NCI-H2227 (cell line): Measurements from ENCODE around the gene FZR1.
"Not testable (repeated sequence)": the region's sequence is repeated elsewhere in the genome, so short reads cannot be mapped to it uniquely, and the experiment has no call there.

Experiments used
- DNase-seq: peaks from one replicate; lab custom pipeline; 2025; ENCODE audit not compliant: unreplicated experiment; lab: John Stamatoyannopoulos, UW

FZR1 gene

DNA sequence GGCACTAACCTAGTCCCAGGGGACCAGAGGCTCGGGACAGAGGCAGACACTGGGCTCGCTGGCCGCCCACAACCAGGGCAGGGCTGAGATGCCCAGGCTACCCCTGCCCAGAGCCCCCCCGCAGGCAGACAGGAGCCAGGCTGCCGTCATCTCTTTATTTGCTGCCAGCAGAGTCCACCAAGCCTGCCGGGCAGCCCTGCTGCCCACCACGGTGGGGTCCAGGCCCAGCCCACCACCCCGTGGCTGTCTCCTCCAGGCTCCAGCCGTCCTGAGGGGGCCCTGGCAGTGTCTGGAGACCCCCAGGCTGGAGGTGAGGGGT lies 37.9 kb downstream of the FZR1 start:
- no peak for DNase-seq

DNA sequence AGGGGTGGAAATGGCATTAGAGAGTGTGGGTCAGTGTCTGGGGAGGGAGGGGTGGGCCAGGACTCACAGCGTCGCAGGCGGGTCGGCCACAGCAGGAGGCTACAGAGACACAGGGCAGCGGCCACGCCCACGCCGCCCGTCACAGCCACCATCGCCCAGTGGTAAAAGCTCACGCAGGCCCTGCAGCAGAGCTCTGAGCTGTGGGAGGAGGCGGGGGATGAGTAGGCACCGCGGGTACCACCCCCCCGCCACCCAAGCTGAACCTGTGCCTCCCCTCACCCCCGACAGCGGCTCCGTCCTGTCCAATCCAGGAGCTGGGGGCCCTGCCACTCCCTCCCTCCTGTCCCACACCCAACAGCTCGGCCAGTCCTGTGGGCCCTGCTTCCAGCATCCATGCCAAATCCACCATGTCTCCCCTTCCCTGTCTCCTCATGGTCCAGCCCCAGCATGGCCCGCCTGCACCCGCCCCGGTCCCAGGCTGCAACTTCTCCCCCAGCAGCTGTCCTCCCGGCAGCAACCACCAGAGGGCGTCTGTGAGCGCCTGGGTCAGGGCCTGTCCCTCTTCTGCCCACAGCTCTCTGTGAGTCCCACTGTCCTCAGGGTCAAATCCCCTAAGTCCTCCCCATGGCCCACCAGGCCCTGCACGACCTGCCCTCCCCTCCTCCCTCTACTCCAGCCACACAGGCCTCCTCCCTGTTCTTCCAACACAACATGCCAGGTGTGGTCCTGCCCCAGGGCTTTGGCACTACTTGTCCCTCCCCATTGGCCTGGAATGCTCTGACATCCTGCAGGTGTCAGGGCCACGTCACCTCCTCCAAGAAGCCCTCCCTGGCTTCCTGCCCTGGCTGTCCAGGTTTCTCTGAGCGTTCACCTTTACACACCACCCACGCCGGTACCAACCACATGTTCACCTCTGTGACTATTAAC lies 38.9 kb downstream of the FZR1 start:
- DNase-seq = peak; percentile 77

DNA sequence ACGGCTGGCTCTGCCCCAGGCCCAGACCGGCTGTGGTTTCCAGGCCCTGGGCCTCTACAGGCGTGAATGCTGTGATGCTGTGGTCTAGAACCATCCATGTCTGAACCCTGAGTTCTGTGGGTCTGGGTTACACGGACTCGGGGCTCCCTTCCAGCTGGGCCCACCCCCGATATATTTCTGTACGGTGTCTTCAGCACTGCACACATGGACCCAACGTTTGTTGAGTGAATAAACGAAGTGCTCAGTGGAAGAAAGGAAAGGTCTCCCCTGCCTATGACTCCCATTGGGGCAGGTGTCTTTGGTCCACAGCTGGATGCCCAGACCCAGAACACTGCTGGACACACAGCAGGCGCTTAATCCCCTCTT lies 39.5 kb downstream of the FZR1 start:
- no peak for DNase-seq

DNA sequence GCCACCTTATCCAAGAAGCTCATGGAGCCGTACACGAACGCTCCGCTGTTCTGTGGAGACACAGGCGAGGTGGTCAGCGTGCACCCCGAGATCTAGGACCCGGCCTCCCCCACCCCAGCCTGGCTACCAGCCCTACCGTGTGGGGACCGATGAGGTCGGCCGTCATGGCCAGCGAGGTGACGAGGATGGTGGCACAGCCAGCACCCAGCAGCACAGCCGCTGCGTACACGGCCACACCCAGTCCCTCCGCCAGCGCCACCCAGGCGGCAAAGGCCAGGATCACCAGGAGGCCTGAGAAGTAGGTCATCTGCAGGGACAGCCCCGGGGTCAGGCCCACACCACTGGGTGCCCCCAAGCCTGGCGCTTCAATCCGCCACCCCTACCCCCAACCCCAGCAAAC lies 40.0 kb downstream of the FZR1 start:
- DNase-seq = no peak

DNA sequence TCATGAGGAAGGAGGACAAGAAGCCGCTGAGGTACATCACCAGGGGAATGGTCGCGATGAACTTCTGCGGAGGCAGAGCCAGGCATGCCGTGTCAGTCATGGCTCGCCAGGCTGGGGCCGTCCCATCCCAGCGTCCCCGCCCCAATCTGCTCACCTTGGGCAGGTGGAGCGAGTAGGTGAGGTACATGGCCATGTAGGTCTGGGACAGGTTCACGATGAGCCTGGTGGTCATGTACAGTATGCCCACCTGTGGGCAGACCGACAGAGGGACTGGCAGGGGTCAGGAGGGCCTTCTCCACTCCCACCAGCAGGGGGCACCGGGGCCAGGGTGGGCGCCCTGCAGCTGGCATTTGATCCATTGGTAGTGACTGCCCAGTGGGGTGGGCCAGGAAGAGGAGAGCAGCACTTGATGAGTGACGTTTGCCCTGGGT lies 41.2 kb downstream of the FZR1 start:
- no peak for DNase-seq

DNA sequence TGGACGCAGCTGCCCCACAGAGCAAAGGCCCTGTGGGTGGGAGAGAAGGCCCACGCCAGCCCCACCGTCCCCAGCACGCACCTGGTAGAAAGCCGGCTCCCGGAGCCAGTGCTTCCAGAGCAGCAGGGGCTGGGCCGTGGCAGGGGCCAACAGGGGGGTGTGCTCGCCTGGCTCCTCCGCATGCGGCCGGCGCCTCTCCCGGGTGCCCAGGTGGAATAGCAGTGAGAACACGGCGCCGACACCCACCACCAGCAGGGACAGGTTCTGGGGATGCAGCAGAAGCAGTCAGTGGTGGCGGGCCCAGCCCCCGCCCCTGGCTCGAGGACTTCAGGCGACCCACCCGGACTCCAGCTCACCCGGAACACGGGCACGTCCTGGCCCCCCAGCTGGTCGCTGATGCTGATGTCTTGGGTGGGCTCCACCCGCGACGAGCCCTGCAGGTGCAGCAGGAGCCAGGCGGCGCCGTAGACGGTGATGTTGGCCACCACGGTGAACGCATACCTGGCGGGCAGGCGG lies 41.7 kb downstream of the FZR1 start:
- DNase-seq = no peak

DNA sequence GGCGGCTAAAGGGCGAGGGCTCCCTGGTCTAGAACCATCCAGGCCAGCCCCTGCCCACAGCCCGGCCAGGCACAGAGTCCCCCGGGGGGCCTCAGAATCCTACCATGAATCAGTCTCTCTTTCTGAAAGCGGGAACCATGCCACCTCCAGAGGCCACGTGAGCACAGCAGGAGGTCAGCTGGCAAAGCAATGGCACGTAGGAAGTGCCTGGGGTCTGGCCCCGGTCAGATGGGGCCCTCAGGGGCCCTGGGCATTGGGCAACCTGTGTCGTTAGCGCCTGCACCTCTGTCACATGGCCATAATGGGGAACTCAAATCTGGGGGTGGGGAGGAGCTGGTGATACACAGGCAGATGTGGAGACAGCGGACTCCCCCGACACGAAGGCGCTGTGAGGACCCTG lies 42.5 kb downstream of the FZR1 start:
- no peak for DNase-seq

DNA sequence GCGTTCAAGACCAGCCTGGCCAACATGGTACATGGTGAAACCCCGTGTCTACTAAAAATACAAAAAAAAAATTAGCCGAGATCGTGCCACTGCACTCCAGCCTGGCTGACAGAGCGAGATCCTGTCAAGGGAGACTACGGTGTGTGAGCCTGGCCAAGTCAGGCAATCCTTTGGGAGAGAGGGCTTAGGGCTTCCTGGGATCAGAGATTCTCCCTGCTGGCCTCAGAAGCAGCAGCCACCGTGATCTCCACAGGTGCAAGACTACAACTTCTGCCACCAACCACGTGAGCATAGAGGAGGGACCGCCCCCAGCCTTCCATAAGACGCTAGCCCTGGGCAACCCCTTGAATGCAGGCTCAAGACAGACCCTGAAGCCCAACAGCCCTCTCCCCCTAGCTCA lies 43.7 kb downstream of the FZR1 start:
- no peak for DNase-seq

DNA sequence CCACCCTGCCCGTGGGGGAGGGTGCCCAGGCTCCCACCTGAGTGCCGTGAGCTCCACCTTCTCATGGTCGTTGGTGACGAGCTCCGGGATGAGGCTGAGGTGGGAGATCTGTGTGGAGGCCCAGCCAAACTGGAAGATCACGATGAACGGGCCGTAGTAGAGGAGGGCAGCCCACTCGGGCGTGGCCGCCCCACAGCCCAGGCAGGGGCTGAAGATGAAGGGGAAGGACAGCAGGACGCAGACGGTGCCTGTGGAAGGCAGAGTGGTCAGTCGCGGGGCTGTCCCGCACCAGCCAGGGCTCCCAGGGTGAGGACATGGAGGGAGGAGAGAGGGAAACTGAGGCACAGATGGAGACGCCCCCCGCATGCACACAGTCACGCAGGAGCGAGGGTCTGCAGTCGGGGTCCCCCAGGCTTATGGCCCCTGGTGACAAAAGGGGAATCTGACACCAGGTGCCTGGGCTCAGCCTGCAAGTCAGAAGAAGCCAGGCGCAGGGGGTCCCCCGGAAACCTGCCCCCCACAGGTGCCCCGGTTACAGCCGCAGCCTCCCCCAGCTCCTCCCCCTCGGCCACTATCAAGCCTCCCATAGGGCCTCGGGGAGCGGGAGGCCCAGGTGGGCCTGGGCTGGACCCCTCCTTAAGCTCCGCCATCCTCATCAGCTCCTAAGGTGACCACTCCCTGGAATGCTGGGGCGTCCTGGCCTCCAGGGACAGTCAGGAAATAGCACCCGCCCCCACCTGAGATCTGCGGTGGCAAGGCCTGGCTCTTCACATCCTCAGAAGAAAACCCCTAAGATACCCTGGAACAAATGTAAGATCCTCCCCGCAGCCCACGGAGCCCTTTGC lies 45.1 kb downstream of the FZR1 start:
- no peak for DNase-seq

DNA sequence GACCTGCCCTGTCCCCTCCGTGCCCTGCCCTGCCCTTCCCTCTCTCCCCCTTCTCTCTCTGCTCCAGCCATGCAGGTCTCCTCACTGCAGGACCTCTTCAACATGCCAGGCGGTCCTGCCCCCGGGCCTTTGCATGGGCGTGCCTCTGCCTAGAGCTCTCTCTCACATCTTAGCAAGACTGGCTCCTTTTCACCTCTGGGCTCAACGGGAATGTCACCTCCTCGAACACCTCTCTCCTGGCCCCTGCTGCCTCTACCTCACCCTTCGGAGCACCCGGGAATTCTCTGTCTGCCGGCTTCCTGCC lies 45.6 kb downstream of the FZR1 start:
- DNase-seq = no peak

DNA sequence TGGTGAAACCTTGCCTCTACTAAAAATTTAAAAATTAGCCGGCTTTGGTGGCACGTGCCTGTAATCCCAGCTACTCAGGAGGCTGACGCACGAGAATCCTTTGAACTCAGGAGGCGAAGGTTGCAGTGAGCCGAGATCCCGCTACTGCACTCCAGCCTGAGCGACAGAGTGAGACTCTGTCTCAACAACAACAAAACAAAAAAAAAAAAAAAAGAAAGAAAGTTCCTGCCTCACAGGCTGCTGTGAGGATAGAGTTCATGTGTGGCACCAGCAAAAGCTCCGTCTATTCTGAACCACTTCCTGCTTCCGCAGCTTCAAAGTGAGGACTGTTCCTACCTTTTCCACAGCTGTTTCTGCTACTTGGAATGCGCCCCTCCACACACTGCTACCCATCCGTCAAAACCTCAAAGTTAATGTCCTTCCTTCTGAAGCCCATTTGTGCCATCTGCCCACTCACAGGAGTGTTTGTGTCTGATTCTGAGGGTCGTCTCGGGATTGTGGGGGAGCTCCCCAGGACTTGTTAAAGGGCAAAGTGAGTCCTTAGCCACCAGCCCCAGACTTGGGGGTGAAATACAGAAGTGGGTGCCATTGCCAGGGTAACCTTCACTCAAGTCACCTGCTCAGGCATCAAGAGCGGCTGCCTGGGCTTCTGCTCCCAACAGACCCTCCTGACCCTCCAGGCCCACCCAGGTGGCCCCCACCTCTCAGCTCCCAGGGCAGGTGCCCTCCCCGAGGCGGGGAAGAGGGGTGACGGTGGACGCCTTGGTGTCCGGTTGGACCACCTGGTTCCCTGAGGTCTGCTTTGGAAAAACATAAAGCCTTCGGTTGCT lies 48.4 kb downstream of the FZR1 start:
- DNase-seq = no peak

DNA sequence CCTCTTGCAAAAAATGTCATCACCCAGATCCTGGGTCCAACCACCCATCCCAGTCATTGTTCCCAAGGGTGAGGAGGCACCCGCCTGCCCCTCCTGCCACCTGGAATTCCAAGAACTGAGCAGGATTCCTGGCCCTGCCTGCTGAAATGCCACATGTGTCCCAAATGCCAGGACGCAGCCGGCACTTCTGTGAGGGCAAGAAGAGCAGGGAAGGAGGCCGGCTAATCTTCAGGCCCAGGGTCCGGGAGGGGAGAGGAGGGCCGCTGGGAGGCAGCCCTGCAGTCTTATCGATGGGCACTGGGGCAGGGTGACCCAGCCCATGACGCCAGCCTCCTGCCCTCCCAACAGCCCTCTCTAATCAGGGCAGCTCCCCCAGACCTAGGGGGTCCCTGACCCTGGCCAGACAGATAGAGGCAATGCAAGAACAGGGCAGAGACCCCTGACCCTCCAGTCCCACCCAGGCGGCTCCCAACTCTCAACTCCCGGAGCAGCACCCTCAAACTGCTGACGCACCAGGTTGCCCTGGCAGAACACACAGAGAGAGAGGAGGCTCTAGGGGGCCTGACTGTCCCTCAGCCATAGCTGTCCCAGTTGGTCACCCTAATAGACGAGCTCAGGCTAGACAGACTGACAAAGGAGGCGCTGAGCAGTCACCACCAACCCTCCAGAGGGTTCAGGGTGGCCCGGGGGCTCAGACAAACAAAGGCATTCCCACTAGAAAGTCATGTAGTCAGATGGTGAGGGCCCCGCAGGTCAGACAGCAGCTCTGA lies 49.7 kb downstream of the FZR1 start:
- DNase-seq = no peak

DNA sequence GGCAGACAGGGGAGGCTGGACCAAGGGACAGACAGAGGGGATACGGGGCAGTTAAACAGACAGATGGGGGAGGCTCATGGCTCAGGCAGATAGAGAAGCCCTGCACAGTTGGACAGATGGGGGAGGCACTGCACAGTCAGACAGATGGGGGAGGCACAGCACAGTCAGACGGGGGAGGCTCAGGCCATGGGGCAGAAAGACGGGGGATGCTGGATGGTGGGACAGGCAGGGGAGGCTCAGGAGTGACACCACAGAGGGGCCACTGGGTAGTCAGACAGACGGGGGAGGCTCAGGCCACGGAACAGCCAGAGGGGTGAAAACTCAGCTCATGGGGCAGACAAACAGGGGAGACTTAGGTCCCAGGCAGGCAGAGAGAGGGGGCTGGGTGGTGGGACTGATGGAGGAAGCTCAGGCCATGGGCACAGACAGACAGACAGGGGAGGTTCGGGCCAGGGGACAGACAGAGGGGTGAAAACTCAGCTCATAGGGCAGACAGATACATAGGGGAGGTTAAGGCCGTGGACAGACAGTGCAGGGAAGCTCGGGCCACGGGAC lies 50.4 kb downstream of the FZR1 start:
- DNase-seq = no peak

DNA sequence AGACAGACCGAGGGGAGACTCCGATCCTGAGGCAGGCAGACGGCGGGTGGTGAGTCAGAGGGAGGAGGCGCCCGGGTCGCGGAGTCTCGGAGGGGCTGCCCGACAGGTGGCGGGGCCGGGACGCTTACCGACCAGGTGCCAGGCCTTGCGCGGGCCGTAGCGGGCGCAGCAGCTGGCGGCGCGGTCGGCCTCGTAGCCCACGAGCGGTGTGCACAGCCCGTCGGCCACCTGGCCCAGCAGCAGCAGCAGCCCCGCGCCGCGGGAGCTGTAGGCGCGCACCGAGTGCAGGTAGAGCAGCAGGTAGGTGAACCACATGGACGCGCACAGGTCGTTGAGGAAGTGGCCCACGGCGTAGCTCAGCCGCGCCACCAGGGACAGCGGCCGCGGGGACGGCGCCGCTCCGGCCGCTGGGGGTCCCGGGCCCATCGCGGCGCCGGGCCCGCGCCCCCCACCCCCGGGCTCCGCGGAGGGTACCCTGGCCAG lies 50.9 kb downstream of the FZR1 start:
- DNase-seq = peak; percentile 29

DNA sequence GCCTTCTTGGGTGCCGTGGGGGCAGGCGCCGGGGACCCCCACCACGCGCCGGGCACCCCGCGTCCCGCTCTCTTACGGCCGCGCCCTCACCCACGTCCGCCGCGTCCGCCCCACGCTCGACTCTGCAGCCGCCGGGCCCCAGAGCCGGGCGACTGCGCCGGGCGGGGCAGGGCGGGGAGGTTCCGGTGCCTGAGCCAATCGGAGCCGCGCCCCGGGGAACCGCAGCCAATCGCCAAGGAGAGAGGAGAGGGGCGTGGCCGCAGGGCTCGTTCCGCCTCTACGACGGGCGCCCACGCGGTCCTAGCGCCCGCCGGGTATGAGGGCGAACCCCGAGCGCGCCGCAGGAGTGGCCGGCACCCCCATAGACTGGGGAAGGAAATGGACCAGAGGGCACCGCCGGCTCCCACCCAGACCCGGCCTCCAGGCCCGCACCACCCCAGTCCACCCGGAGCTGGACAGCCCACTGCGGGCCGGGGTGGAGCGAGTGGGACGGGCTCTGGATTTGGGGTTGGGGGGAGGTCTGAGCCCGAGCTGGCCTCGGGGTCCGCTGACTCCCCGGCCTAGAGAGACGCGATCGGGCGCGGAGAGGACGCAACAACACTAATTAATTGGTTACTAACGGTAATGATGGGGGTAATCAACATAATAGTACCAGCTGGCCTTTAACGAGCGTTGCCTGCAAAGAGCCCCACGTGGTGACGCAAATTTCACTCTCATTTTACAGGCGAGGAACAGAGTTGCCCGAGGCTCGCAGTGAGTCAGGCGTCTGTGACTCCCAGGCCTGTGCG lies 51.5 kb downstream of the FZR1 start, which contains the start of gene MFSD12:
MFSD12 (minus strand) TSS at position 126 of the 788 bp plus-strand sequence. CDS start 183 bp downstream, outside the sequence.
- peak; percentile 93 for DNase-seq

DNA sequence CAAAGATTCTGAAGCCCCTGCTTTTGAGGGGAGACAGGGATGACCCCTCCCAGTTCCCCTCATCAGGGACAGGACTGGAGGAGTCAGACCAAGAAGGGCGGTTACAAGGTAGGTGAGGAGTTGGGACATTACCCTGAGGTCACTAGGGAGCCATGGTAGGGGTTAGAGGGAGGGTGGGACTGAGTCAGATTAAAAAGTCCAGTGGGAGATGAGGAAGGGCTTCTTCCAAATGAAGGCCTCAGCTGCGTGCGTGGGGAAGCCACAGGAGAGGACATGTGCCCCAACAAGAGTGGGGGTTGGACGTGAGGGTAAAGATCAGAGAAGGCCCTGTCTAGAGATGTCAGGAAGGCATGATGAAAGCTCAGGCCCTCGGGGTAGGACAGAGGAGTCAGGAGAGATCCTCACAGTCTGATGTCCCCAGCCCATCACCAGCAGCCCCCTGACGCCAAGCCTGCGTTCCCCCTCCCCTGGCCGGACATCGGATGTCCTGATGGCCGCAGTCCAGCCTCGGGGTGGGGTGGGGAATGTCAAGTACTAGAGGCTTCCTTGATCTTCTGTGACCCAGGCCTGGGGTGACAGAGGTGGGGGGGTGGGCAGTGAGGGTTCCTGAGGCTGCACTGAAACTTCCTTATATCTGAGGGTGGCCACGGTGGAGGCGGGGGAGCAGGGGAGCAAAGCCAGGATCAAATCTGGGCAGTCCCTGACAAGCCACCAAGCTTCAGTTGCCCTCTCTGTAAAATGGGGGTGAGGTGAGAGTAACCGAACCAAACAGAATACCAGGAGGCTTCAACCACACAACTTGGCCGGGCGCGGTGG lies 57.8 kb downstream of the FZR1 start:
- no peak for DNase-seq

DNA sequence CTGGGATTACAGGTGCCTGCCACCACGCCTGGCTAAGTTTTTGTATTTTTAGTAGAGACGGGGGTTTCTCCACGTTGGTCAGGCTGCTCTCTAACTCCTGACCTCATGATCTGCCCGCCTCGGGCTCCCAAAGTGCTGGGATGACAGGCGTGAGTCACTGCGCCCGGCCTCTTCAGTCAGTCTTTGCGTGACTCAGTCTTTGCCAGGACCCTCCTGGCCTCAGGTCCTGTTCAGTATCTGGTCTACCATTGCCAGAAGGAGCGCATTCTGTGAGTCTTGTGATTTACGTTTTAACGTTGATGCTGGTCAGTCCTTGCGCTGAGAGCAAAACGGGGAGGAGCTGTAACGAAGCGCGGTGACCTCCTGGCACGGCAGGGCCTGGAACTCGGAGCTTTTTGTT lies 59.0 kb downstream of the FZR1 start:
- DNase-seq = no peak

DNA sequence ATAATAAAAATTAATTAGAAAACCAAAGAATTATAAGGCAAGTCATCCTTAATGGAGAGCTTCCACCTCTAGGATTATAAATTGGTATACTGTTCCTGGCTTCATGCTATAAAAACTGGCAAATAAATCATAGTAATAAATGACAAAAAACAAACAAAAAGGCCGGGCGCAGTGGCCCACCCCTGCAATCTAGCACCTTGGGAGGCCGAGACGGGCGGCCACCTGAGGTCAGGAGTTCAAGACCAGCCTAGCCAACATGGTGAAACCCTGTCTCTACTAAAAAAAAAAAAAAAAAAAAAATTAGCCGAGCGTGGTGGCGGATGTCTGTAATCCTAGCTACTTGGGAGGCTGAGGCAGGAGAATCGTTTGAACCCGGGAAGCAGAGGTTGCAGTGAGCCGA lies 63.9 kb downstream of the FZR1 start:
- not testable (repeated sequence) for DNase-seq
